ENCODE results near the gene ALPI. TPM values are rescaled to one million over a fixed set of nuclear protein-coding genes. Genes with fewer than 3 reads are reported as not detected.
"Not testable (repeated sequence)": the region's sequence is repeated elsewhere in the genome, so short reads cannot be mapped to it uniquely, and the experiment has no call there.

Gene ALPI
- total RNA-seq, 1 experiment from 2014 or later = not detected

DNA sequence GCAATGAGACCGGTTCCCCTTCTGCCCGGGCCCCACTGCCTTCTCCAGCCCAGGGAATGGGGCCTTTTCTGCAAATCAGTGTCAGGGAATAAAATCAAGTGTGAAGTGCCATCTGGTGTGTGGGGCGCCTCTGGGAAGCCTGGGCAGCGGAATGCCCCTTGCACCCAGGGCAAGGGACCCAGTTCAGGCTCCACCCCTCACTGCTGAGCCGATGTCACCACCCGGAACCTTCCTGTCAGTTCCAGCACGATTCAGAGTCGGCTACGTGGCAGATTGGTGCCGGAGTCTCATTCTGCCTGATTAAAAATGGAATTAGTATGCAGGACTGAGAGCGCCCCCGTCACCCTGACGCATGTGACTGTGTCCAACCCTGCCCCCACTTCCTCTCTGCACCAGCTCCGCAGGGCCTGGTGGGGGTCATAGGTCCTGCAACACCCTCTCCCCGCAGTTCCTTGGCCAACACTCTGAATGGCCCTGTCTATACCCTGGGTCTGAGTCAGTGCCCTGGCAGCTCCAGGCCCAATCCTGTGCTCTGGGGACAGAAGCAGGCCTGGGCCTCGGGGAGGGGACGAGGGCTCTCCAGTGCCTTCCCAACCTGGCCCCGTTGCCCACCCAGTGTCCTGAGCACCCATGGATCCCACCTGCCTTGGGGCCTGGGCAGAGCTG, 8.2 kb upstream of the ALPI start:
- Mint-ChIP-seq H3K27ac (ENCODE audit: low read depth, unreplicated experiment) (no peak overlapping the region), H3K9me3 (ENCODE audit: unreplicated experiment) (no peaks in the 10 kb centered on the region), H3K36me3 (ENCODE audit: insufficient read depth, unreplicated experiment) (no peaks in the 10 kb centered on the region), H3K27me3 (ENCODE audit: insufficient read depth, unreplicated experiment) (no peaks in the 10 kb centered on the region), H3K4me1 (ENCODE audit: insufficient read depth, unreplicated experiment) (no peaks in the 10 kb centered on the region), H3K4me3 (ENCODE audit: unreplicated experiment) (no peak overlapping the region)
- ChIA-PET POLR2A (no interaction called here), CTCF (interaction anchor here (0.6 to 3.1 kb wide), 12 partner anchors 10 to 547 kb away, joined by 3 to 17 read pairs (median 3); no protein-coding TSS in a partner anchor)
- intact Hi-C loops (cut with micrococcal nuclease) = no loop called here
- TF ChIP-seq, protein P1, sequence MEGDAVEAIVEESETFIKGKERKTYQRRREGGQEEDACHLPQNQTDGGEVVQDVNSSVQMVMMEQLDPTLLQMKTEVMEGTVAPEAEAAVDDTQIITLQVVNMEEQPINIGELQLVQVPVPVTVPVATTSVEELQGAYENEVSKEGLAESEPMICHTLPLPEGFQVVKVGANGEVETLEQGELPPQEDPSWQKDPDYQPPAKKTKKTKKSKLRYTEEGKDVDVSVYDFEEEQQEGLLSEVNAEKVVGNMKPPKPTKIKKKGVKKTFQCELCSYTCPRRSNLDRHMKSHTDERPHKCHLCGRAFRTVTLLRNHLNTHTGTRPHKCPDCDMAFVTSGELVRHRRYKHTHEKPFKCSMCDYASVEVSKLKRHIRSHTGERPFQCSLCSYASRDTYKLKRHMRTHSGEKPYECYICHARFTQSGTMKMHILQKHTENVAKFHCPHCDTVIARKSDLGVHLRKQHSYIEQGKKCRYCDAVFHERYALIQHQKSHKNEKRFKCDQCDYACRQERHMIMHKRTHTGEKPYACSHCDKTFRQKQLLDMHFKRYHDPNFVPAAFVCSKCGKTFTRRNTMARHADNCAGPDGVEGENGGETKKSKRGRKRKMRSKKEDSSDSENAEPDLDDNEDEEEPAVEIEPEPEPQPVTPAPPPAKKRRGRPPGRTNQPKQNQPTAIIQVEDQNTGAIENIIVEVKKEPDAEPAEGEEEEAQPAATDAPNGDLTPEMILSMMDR (IDR thresholded peaks at IDR 0.05; ENCODE audit: unreplicated experiment) = no peak
- BruUV-seq (replicated peaks) = no TSS peak
- no peak for DNase-seq (ENCODE audit: unreplicated experiment)

DNA sequence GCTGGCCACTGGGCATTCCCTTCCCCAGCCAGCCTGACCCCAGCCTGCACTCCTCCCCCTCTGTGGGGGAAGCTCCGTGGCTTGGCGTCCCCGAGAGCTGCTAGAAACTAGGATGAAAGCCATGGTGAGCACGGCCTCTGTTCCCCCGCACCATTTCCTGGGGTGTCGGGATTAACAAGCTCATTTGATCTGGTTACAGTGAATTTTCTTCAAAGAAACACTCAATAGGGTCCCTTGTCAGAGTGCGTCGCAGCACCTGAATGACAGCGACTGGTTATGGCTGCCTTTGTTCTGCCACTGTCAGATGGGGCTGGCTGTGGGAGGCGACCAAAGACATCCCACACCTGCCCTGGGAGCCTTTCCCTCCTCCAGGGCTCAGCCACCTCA, 7.7 kb upstream of the ALPI start:
- Mint-ChIP-seq H3K36me3 (ENCODE audit: insufficient read depth, unreplicated experiment) (no peaks in the 10 kb centered on the region), H3K27me3 (ENCODE audit: insufficient read depth, unreplicated experiment) (peaks cover 3% of the 10 kb centered on the region), H3K4me3 (ENCODE audit: unreplicated experiment) (no peak overlapping the region), H3K9me3 (ENCODE audit: unreplicated experiment) (no peaks in the 10 kb centered on the region), H3K27ac (ENCODE audit: low read depth, unreplicated experiment) (no peak overlapping the region), H3K4me1 (ENCODE audit: insufficient read depth, unreplicated experiment) (no peaks in the 10 kb centered on the region)
- DNase-seq (ENCODE audit: unreplicated experiment) = no peak
- no TSS peak for BruUV-seq (replicated peaks)
- intact Hi-C loops (cut with micrococcal nuclease) = no loop called here
- ChIA-PET CTCF (interaction anchor here (0.6 to 3.1 kb wide), 5 partner anchors 11 to 107 kb away, joined by 3 to 17 read pairs (median 3); no protein-coding TSS in a partner anchor), POLR2A (no interaction called here)
- TF ChIP-seq, protein P1 (IDR thresholded peaks at IDR 0.05; ENCODE audit: unreplicated experiment) = no peak

DNA sequence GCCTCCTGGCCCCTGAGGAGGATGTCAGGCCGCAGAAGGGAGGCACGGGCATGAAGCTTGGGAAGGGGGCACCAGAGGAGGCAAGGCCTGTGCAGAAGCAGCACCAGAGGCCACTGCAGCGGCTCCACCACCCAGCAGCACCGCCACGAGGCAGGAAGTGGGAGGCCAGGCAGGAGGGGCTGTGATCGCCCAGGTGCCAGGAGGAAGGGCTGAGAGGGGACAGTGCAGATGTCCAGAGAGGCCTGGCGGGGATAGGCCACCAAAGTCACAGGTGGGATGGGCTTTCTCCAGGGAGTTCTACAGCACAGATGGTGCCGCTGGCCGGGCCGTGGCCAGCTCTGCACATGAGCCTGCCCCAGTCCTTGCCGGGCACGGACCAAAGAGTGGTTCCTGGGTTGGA, 6.0 kb upstream of the ALPI start:
- TF ChIP-seq, protein P1 (IDR thresholded peaks at IDR 0.05; ENCODE audit: unreplicated experiment) = no peak
- BruUV-seq (replicated peaks) = no TSS peak
- Mint-ChIP-seq H3K27me3 (ENCODE audit: insufficient read depth, unreplicated experiment) (peaks cover 18% of the 10 kb centered on the region), H3K27ac (ENCODE audit: low read depth, unreplicated experiment) (no peak overlapping the region), H3K9me3 (ENCODE audit: unreplicated experiment) (no peaks in the 10 kb centered on the region), H3K4me1 (ENCODE audit: insufficient read depth, unreplicated experiment) (no peaks in the 10 kb centered on the region), H3K36me3 (ENCODE audit: insufficient read depth, unreplicated experiment) (no peaks in the 10 kb centered on the region), H3K4me3 (ENCODE audit: unreplicated experiment) (no peak overlapping the region)
- intact Hi-C loops (cut with micrococcal nuclease) = no loop called here
- CTCF ChIA-PET = no interaction called here
- no peak for DNase-seq (ENCODE audit: unreplicated experiment)
- POLR2A ChIA-PET = no interaction called here

DNA sequence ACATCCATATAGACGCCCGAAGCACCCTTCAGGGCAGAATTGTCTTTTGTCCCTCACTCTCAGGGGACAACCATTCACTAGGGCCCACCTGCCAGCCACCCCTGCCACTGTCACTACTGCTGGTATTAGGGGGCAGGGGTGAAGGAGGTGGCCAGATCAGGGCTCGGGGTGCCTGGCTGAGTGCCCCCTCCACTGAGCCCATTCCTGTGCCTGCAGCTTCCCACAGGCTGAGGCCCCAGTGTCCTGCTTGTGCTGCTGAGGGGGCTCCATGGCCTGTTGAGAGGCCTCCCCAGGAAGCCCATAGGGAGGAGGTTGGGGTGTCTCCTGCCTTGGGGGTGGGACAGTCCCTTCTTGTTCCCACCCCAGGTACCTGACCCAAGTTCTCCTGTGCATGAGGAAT, 4.3 kb upstream of the ALPI start:
- BruUV-seq (replicated peaks); H3K9me3 Mint-ChIP-seq (ENCODE audit: unreplicated experiment); H3K27ac Mint-ChIP-seq (ENCODE audit: low read depth, unreplicated experiment); H3K36me3 Mint-ChIP-seq (ENCODE audit: insufficient read depth, unreplicated experiment); H3K4me1 Mint-ChIP-seq (ENCODE audit: insufficient read depth, unreplicated experiment); DNase-seq (ENCODE audit: unreplicated experiment); intact Hi-C loops (cut with micrococcal nuclease); CTCF ChIA-PET; H3K4me3 Mint-ChIP-seq (ENCODE audit: unreplicated experiment): not testable (repeated sequence)
- POLR2A ChIA-PET = interaction anchor here (0.7 kb wide), 1 partner anchor 87 kb away, joined by 3 read pairs; no protein-coding TSS in a partner anchor
- H3K27me3 Mint-ChIP-seq (ENCODE audit: insufficient read depth, unreplicated experiment) = peaks cover 18% of the 10 kb centered on the region

Data from MCF 10A (cell line).